ENCODE results near the gene GNLY. TPM values are rescaled to one million over a fixed set of nuclear protein-coding genes. Genes with fewer than 3 reads are reported as not detected.
A peak's percentile ranks its signal among the peaks of the same experiment; 100 is the strongest.

Gene GNLY
- total and polyA plus RNA-seq, 11 donors = 0.29 to 47.1 (median 2.1) TPM; not detected in 2

DNA sequence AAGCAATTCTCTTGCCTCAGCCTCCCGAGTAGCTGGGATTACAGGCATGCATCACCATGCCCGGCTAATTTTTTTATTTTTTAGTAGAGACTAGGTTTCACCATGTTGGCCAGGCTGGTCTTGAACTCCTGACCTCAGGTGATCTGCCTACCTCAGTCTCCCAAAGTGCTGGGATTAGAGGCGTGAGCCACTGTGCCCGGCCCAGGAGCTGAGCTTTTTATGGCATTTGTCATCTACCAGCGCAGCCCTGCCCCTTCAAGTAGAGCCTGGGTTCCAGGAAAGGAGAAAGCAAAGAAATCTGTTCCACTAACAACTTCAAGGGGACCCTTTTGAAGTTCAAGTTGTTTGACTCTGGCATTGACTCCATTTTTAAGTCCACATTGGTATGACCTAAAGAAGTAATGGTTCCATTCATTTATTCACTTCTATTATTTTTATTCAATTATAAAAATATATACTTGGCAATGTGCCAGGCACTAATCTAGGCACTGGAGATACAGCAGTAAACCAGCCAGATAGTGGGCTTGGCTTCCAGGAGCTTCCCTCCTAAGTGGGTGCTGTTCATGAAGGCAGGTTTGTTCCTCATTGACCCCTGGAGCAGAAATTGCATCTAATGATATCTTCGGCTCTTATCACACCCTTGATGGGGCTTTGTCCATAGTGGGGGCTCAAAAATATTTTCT, 18.2 kb upstream of the GNLY start:
- no peak overlapping the region for H3K27ac ChIP-seq

DNA sequence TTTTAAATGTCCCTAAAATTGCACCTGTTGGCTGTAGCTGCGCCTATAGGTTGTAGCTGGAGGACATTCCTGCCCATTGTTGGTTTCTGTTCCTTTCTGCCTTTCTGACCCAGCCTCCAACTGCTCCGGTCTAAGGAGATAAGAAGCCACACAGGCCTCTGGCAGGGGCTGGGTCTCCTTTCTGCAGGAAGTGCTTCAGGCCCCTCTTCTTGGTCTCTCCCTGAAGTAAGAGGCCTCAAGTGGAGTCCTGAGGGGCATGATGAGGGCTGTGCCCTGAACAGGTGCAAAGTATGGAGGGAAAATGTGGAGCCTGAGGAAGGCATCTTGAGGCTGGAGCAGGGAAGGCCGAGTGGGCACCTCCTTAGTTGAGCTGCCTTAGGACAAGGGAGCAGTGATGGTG, 15.8 kb upstream of the GNLY start:
- DNase-seq (no peak), ATAC-seq (peak in 1 of 4 donors; percentile 7)
- no peaks in the 10 kb centered on the region for H3K27me3 ChIP-seq
- WGBS, 4 donors = 75 to 89% (median 84%) methylated on average over 3 of the region's 3 CpGs
- H3K36me3 ChIP-seq = no peaks in the 10 kb centered on the region
- H3K4me1 ChIP-seq = peaks cover 0 to 57% (median 18%) of the 10 kb centered on the region in 12 donors
- H3K4me3 ChIP-seq = no peak overlapping the region
- H3K27ac ChIP-seq = peak overlapping the region in 10 of 12 donors; percentile 6 to 75 (median 46)
- H3K9me3 ChIP-seq = no peaks in the 10 kb centered on the region
- no peak for TF ChIP-seq POLR2A (IDR thresholded peaks at IDR 0.05)
- no peak for TF ChIP-seq CTCF (IDR thresholded peaks at IDR 0.05)
- intact Hi-C loops (cut with DNase I) = no loop called here

More for the DNA sequence above, 18.2 kb upstream of the GNLY start:
- DNase-seq (no peak), ATAC-seq (no peak)
- no peak for TF ChIP-seq CTCF (IDR thresholded peaks at IDR 0.05)
- TF ChIP-seq POLR2A (IDR thresholded peaks at IDR 0.05) = no peak
- Histone ChIP-seq H3K9me3 (no peaks in the 10 kb centered on the region), H3K4me3 (no peak overlapping the region), H3K4me1 (peaks cover 0 to 58% (median 12%) of the 10 kb centered on the region in 12 donors), H3K27me3 (no peaks in the 10 kb centered on the region), H3K36me3 (no peaks in the 10 kb centered on the region)
- intact Hi-C loops (cut with DNase I) = no loop called here
- 86 to 91% (median 90%) methylated on average over 6 of the region's 6 CpGs for WGBS, 4 donors

DNA sequence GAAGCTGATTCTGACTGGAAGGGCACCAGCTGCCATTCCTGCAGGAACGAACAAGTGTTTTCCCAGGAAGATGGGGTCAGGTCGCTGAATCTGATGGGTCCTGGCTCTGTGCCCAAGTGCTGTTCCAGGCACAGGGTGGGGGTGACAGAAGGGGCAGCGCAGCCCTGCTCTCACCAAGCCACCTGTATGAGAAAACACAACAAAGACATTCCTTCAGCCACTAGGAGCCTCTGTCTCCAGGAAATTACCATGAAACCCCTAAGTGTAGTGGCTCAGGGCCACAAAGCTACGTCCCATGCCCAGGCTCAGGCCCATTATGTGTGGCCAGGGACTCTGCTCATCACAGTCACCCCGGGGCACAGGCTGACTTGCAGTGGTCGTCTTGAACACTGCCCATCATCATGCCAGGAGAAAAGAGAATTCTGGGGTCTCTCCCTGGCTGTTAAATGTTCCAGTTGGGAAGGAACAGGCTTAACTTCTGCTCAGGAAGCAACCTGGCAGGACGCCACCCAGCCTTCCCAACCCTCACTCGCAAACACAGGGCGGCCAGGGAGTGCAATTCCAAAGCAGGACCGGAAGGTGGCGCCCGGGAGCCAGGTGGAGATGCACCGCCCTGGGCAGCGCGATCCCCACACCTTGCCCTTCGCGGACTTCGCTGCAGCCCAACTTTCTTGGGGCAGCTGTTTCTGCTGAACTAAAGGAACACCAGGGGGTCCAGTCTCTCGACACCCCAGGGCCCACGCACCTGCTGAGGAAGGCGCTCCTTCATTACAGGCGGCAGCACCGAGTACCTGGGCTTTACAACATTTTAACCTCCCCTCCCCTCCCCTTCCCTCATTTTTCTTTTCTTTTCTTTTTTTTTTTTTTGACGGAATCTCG, 15.1 kb upstream of the GNLY start:
- DNase-seq = peak; percentile 87 to 95 (median 89)
- intact Hi-C loops (cut with DNase I) = loop anchor here in 2 of 10 donors (1.0 kb wide), 1 partner anchor 28 kb away; no protein-coding TSS in a partner anchor
- TF ChIP-seq POLR2A (IDR thresholded peaks at IDR 0.05) = no peak
- TF ChIP-seq CTCF (IDR thresholded peaks at IDR 0.05) = peak; percentile 94 to 99 (median 99)
- 19 to 27% (median 22%) methylated on average over 19 to 25 of the region's 25 CpGs for WGBS, 4 donors
- no peaks in the 10 kb centered on the region for H3K9me3 ChIP-seq
- ATAC-seq = peak; percentile 86 to 95 (median 92)
- H3K4me1 ChIP-seq = peaks cover 0 to 50% (median 18%) of the 10 kb centered on the region in 12 donors
- H3K36me3 ChIP-seq = no peaks in the 10 kb centered on the region
- peak overlapping the region in 11 of 12 donors; percentile 6 to 75 (median 47) for H3K27ac ChIP-seq
- peak overlapping the region in 1 of 12 donors; percentile 3 for H3K4me3 ChIP-seq
- H3K27me3 ChIP-seq = no peaks in the 10 kb centered on the region
